Measurements from ENCODE around the gene LMAN2.

DNA sequence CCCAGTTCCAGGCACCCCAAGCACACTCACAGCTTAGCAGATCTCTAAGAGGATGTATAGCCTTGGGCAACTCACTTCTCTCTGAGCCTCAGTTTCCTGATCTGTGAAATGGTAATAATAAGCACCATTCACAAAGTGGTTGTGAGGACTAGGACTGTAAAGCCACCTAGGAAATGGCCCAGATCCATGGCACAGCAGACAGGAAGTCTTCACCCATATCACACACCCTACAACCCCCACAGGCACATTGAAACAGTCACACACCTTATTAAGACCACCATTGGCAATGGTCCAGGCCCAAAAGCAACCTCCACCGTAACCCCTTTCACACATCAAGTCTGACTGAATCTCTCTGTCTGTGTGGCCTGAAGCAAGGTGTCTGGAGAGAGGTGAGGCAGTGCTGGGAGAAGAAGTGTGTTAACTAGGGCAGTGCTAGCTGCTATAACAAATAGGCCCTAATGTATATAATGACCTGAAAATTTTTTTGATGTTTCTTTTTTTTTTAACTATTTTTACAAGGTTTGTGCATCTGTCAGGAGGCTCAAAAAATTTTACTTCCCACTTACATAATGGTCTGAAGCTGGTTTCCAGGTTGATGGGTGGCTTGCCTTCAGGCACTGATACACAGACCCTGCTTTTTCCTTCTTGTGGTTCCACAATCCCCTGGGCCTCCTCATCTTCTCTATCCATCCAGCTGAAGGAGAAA, 3.8 kb upstream of the LMAN2 start:
- TF ChIP-seq CTCF (optimal IDR thresholded peaks at IDR 0.05 in 1 of 3, IDR thresholded peaks at IDR 0.05 in 1 of 3, conservative IDR thresholded peaks at IDR 0.05 in 1 of 3; ENCODE audit: extremely low read depth in 1 of 3, insufficient read depth in 2 of 3, low read length in 3 of 3) (no peak), EZH2 (IDR thresholded peaks at IDR 0.05; ENCODE audit: low read length) (no peak)
